NCI-H748 (cell line): ENCODE results near the gene PRKACB.
"Not testable (repeated sequence)": the region's sequence is repeated elsewhere in the genome, so short reads cannot be mapped to it uniquely, and the experiment has no call there.

ENCODE experiments used
- DNase-seq: peaks from one replicate; lab custom pipeline; 2025; ENCODE audit not compliant: unreplicated experiment; lab: John Stamatoyannopoulos, UW

PRKACB gene

DNA sequence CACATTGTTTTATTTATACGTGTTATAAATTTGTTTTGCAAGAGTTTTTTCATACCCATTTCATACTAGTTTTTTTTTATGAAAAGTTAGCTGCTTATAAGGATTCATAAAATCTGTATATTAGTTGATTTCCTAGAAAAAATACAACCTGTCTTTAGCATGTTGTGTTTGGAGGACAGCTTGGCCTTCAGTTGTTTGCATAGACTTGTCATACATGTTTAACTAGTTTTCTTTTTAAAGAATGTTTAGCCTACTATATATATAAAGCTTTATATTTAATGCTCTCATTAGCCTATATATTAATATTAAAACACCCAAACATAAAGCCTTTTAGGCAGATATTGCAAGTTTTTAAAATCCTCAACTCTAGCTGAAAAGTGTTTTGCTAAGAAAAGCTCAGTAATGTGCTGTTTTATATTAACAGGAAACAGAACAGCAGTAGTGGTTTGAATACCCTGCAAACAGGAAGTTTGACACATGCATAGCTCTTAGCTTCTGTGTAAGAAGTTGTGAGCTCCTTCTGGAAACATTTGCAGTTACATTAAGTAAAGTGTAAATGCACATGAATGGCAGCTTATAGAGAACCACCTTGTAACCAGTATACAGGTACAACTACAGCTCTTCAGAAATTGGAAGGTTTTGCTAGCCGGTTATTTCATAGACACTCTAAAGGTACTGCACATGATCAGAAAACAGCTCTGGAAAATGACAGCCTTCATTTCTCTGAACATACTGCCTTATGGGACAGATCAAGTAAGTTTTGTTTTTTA lies at the start of gene PRKACB:
Gene PRKACB, plus strand, starts transcription at position 476 of the 770 bp plus-strand sequence. Its CDS starts 91 bp downstream, at position 567.
- DNase-seq, result no peak

DNA sequence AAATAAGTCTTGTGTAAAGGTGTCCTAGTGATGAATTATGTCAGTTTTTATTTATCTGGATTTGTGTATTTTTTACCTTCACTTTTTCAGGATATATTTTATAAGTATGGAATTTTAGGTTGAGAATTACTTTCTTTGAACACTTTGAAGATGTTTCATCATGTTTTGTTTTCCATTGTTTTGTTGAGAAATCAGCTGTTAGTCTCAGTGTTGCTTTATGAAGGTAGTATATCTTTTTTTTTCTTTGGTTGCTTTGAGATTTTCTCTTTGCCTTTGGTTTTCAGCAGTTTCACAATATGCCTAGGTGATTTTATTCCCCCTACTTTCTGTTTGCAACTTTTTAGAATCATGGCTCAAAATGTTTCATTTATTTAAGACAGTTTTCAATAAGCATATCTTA lies 48.8 kb upstream of the PRKACB start:
- no peak for DNase-seq

DNA sequence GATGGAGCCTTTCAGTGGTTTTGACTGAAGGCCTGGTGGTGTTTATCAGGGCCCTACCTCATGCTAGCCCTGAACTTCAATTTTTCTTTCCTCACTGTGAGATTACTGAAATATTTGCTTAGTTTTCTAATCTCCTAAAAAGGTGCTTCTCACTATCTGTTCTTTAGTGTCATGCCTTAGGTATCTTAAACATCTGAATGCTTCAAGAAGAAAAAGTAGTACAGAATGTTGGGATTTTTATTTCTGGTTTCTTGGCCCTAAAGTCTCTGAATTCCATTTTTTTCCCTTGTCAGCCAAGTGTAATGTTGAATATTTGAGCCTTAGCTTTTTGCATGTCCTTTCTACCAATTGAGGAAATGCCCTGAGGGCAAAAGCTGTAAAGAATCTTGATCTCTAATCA lies 47.9 kb upstream of the PRKACB start:
- no peak for DNase-seq

DNA sequence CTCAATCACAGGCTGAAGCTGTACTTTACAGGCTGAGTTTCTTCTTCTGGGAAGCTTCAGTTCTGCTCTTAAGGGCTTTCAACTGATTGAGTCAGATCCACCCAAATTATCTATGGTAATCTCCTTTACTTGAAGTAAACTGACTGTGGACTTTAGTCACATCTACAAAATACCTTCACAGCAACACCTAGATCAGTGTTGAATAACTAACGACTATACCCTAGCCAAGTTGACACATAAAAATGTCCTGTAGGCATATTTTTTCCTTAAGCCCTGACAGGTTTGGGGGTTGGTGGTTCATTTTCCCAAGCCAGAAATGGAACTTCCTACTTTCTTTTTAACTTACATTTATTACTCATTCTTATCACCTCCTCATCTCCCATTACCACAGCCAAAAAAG lies 42.9 kb upstream of the PRKACB start:
- DNase-seq, result no peak

DNA sequence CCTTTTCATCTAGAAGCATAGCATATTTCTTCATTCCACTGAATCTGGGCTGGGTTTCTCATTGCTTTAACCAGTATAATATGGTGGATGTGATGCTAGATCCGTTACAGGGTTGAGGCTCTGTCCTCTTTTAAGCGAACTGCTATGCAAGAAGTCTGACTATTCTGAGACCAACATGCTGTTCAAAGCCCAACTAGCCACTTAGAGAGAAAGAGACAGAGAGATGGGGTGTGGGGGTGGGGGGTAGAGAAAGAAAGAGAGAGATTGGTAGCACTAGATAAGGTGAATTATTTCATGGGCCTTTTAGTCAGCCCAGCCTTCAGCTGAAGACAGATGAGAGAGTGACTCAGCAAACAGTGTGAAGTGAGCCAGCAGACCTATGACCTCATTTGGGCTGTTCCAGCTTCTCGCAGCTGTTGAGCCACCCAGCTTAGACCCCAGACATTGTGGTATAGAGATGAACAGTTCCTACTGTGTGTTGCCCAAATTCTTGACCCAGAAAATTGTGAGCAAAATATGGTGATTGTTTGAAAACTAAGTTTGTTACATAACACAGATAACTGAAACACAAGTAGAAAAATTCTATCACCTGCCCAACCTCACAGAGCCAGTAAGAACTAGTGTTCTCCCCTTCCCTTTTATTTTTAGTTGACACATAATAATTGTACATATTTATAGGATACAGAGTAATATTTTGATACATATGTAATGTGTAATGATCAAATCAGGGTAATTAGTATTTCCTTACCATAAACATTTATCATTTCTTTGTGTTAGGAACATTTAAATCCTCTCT lies 40.7 kb upstream of the PRKACB start:
- peak; percentile 11 for DNase-seq

DNA sequence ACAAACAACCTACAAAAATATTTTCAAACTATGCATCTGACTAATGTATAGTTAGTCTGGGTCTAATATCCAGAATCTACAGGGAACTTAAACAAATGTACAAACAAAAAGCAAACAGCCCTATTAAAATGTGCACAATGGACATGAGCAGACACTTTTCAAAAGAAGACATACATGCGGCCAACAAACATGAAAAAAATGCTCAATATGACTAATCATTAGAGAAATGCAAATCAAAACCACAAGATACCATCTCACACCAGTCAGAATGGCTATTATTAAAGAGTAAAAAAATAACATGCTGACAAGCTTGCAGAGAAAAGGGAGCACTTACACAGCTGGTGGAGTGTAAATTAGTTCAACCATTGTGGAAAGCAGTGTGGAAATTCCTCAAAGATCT lies 36.5 kb upstream of the PRKACB start:
- not testable (repeated sequence) for DNase-seq

DNA sequence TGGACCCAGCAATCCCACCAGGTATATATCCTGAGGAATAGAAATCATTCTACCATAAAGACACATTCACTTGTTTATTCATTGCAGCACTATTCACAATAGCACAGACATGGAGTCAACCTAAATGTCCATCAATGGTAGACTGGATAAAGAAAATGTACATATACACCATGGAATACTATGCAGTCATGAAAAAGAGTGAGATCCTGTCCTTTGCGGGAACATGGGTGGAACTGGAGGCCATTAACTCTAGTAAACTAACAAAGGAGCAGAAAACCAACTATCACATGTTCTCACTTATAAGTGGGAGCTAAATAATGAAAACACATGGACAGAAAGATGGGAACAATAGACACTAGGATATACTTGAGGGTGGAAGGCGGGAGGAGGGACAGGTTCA lies 36.1 kb upstream of the PRKACB start:
- no peak for DNase-seq

DNA sequence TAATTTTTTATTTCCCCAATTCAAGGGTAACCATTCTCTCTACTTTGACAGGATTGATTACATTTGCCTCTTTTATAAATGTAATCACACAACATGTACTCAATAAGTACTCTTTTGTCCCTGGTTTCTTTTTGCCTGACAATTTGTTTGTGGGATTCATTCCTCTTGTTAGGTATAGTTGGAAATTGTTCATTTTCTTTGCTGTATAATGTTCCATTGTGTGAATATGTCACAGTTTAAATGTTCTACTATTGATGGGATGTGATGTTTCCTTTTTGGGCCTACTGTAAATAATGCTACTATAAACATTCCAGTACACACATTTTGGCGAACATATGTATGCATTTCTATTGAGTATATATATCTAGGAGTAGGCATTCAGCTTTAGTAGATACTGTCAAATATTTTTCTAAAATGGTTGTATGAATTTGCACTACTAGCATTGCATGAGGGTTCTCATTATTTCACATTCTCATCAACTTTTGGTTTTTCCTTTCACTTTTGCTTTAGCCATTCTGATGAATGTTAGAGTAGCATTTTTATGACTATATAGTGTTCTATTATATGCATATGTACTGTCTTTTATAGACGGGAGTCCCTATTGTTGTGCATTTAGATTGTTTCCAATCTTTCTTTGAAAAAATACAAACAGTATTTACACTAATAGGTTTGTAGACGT lies 35.0 kb upstream of the PRKACB start:
- no peak for DNase-seq

DNA sequence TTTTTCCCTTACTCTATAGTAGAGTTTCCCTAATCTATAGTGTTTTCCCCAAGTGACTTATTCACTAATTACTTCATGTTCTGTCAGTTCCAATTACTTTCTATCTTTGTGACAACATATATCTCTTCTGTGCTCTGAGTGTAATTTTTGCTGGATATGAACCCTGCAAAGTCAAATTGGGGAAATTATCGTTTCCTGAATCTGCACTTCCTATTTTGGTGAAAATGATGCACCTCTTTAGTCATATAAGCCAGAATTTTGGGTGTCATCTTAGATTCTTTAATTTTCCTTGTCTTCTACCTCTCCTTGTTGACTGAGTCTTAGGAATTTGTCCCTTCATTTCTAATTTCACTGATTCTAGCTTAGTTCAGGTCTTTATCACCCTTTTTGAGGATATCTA lies 33.4 kb upstream of the PRKACB start:
- DNase-seq, result no peak

DNA sequence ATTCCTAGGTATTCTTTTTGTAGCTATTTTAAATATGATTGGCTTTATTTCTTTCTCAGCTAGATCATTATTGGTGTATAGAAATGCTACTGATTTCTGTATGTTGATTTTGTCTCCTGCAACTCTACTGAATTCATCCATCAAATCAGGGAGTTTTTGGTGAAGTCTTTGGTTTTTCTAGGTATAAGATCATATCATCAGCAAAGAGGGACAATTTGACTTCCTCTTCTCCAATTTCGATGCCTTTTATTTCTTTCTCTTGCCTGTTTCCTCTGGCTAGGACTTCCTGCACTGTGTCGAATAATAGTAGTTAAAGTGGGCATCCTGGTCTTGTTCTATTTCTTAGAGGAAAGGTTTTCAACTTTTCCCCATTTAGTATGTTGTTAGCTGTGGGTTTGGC lies 27.5 kb upstream of the PRKACB start:
- DNase-seq, result no peak

DNA sequence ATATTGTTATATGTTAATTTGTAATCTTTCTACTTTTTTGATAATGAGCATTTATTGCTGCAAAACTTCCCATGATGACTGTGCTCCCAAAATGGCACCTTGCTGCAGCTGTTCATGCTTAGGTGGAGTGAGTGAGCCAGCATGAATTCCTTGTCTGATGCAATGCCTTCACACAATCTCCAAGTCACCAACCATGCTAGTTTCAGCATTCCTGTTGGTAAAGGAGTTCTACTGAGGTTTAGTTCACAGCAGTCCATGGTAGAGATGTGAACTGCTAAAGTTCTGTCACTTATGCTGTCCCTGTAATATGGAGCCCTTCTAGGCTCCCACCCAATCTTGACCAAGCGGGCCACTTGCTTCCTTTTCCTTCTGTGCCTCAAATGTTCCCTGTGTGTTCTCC lies 26.2 kb upstream of the PRKACB start:
- DNase-seq, result no peak

DNA sequence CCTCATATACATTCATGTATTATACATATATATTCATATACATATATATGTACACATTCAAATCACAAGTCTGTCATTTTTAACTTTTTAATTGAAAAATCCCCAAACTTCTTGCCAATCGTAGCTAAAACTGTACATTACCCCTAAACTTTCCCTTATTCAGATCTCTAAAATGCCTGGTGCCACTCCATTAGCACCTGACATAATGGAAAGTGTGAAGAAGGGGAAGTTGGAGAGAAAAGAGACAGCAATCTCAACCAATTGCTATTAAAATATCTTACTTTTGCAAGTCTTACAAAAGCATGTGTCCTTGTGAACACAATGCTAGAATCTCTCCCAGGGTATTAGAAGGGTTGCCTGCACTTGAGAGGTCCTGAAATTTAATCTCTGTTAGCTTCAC lies 22.7 kb upstream of the PRKACB start:
- DNase-seq, result no peak

DNA sequence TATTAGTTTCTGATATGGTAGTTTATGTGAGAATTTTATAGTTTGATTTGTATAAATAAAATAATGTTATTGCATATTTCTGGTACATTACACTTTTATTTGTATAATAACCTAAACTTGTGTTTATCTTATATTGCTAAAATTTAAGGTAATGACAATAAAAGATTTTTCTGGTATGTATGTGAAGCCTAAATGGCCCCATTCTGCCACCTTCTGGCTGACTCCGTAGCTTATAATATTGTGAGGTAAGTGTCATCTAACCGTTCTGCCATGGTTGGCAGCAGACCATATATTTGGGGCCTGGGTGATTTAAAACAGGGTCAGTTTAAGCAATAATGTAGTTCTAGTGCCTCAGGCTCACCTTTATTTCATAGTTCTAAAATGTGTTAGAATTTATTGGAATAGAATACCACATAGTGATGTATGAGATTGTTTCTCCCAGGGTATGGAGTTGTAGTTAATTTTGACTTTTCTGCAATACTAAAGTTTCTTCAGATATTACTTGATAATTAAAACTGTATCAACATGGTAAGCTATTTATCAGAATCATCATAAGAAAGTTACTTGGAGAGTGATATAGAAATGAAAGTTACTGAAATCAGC lies 21.2 kb upstream of the PRKACB start:
- peak; percentile 50 for DNase-seq

DNA sequence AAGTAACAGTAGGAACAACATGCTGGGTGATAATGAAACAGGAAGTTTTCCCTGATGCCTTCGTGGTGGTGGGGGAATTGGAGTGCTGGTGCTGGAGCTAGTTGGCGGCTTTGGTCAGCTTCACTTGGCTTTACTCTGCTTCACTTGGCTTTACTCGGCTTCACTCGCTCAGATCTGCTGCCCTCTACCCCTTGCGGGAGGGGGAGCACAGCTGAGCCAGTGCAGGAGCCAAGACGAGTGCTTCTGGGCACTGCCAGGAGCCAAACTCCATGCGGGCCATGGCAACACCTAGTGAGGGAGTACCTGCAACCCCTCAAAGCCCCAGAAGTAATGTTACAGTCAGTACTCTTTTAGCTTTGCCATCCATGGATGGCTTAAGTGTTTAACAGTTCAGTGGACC lies 10.6 kb upstream of the PRKACB start:
- no peak for DNase-seq

DNA sequence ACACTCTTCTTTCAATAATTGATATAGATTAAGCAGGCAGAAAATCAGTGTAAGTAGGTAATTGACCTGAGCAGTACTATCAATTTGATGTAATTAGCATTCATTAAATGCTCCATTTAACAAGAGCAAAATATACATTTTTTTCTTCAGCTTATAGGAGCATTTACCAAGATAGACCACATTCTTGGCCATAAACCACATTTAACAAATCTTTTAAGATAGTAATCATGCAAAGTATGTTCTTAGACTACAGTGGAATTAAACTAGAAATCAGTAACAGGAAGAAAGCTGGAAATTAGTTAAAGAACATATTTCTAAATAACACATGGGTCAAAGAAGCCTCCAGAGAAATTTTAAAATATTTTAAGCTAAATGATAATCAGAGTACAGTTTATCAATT lies 8.7 kb upstream of the PRKACB start:
- no peak for DNase-seq

DNA sequence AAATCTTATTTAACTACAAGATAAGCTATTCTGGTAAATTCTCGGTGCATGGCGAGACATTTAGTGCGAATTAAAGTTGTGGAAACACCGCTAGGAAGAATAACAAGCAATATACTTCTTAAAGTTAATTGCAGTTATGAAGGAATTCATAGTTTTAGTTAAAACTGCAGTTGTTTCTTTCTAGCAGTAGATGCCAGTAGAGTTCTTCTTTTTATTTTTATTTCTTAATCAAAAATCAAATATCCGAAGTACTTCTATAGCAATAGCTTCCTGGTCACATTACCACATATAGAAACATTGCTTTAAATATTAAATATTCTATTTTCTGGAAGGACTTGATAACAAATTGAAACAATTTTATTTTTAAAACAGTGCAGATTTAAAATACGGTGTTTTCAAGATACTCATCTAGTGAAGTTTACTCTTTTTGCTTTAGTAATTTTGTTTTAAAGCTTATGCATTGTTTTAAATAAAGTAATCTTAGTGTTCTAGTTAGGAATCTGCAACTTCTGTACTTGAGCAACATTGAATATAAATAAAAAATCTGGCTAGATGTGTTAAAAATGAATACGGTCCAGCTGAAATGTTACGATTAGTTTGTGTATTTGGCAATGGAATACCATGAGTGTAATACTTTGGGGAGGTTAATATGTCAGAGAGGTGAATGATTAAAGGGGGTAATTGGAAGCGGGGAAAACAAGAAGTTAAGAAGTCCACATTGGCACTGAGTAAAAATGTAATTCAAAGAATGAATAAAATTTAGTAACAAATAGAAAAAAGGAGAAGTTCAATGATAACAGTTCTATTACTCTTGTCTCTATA lies 2.7 kb upstream of the PRKACB start:
- peak; percentile 25 for DNase-seq

DNA sequence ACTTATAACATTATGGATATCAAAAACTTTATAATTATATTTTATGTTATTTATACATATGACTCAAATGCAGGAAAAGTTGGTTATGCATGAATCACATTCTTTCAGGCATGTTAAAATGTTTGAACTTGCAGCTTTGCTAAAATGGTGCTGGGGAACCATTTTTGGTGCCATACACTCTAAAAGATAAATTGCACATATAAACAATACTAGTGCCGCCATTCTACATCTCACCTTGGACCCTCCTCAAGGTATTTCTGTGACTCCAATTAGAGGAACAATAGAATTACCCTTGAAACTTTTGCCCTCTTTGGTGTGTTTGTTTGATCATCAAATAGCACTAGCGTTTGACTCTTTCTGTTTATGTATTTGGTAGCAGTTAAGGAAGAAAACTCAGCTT lies 997 bp downstream of the PRKACB start:
- no peak for DNase-seq

DNA sequence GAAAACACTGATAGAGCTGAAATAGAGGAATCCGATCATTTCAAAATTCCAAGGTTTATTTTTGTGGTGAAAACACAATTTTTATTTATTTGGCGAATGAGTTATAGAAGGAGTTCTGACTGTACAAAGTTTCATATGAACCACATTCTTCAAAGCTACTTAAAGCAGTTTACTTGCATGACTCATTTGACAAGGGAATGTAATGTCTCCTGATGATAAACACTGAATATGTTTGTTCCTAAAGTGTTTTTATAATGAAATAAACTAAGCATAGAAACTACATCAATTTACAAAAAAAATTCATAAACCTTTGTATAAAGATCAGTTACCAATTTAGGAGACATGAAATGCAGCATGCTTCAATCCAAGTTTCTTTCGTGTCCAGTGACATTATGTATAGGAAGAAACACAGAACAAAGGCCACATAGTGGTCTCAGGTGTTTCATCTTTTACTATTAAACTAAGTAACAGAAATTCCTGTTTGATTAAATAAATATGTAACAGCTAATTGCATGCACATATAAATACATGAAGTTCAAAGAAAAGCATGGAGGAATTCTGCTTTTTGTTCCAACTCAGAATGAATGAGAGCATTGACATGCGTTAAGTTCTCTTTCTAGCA lies 2.5 kb downstream of the PRKACB start:
- DNase-seq, result no peak

DNA sequence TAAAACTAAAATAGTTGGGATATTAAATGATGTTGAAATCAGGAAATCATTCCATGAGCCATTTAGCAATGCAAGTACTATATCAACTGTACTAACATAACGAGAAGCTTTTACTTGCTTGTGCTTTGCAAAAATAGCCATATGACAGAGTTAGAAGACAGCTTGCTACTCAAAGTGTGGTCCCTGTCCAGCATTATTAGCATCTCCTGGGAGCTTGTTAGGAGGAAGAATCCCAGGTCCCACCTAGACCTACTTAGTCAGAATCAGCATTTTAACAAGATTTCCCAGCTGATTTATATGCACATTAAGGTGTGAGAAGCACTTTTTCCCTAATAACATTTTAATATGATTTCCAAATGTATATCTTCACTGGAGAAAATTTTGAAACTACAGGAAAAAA lies 4.7 kb downstream of the PRKACB start:
- DNase-seq, result no peak

DNA sequence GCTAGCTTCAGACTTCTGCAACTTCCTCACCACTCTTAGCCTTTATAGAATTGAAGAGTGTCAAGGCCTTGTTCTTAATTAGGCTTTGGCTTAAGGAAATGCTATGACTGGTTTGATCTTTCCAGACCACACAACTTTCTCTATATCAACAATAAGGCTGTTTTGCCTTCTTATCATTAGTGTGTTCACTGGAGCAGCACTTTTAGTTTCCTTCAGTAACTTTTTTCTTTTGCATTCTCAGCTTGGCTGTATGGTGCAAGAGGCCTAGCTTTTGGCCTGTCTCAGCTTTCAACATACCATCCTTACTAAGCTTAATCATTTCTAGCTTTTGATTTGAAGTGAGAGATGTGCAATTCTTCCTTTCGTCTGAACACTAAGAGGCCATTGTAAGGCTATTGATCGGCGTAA lies 8.6 kb downstream of the PRKACB start:
- no peak for DNase-seq
